Measurements from ENCODE around the gene IFT172.

GRCh38 chr2:27407798-27408491 lies 81.6 kb downstream of the IFT172 start:
- TF ChIP-seq CTCF (IDR thresholded peaks at IDR 0.05) (peak; percentile 49 to 63 (median 49)), POLR2AphosphoS5 (IDR thresholded peaks at IDR 0.05) (no peak)

All from esophagus muscularis mucosa (tissue), 3 donors.